Femur (tissue), 1 donor: Measurements from ENCODE around the gene PLCD1.
"Not testable (repeated sequence)": the region's sequence is repeated elsewhere in the genome, so short reads cannot be mapped to it uniquely, and the experiment has no call there.

ENCODE experiments used
- DNase-seq: peaks from one replicate; pipeline ENCODE4 v3.0.0-alpha.2; 2017

Gene PLCD1

DNA sequence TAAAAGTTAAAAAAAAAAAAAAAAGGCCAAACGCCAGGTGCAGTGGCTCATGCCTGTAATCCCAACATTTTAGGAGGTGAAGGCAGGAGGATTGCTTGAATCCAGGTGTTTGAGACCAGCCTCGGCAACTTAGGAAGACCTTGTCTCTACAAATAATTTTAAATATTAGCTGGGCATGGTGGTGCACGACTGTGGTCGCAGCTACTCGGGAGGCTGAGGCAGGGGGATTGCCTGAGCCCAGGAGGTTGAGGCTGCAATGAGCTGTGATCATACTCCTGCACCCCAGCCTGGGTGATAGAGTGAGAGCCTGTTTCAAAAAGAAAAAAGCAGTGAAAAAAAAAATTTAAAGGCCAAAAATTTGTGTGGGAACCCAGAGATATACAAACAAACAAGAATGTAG lies 6.8 kb upstream of the PLCD1 start:
- no peak for DNase-seq

DNA sequence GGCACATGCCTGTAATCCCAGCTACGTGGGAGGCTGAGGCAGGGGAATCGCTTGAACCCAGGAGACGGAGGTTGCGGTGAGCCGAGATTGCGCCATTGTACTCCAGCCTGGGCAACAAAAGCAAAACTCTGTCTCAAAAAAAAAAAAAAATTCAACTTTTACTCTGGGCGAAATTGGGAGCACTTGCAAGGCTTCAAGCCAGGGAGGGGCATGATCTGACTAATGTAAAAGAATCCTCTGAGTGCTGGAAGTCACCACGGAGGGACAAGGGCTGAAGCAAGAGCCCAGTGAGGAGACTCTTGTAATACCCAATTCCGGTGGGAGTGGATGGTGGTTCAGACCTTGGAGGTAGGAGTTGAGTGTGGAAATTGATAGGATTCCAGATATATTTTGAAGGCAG lies 4.9 kb upstream of the PLCD1 start:
- DNase-seq = not testable (repeated sequence)

DNA sequence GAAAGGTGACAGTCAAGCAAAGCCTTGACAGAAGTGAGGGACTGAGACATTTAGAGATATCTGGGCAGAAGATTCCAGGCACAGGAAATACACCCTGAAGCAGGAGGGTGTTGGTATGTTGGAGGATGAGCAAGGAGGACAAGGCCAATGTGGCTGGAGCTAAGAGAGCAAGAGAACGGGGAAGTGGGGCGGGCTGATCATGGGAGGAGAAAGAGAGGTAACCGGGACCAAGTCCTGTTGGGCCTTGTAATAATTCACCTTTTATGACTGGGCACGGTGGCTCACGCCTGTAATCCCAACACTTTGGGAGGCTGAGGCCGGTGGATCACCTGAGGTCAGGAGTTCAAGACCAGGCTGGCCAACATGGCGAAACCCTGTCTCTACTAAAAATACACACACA lies 4.1 kb upstream of the PLCD1 start:
- DNase-seq = not testable (repeated sequence)

DNA sequence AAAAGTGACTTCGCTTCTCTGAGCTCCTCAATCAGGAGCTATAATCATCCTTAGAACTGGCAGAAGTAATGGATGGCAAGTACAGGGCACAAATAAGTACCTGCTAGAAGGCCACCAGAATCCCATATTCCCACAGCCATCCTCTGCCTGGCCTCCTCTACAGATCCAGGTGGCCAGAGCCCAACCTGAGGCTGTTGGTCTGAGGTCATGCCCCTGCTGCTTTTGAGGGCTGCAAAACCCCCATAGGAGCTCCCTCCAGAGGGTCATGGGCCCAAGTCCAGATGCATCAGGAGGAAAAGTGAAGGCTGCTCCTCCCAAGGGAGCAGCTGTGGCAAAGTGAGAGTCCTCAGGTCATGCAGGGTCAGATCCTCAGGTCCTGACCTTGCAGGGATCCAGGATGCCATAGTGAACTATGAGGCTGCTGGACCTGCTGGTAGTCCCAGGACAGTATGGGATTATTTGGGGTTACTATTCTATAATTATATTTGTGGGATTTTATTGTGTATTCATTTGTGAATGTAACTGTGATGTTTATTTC lies 3.0 kb upstream of the PLCD1 start:
- DNase-seq = no peak

DNA sequence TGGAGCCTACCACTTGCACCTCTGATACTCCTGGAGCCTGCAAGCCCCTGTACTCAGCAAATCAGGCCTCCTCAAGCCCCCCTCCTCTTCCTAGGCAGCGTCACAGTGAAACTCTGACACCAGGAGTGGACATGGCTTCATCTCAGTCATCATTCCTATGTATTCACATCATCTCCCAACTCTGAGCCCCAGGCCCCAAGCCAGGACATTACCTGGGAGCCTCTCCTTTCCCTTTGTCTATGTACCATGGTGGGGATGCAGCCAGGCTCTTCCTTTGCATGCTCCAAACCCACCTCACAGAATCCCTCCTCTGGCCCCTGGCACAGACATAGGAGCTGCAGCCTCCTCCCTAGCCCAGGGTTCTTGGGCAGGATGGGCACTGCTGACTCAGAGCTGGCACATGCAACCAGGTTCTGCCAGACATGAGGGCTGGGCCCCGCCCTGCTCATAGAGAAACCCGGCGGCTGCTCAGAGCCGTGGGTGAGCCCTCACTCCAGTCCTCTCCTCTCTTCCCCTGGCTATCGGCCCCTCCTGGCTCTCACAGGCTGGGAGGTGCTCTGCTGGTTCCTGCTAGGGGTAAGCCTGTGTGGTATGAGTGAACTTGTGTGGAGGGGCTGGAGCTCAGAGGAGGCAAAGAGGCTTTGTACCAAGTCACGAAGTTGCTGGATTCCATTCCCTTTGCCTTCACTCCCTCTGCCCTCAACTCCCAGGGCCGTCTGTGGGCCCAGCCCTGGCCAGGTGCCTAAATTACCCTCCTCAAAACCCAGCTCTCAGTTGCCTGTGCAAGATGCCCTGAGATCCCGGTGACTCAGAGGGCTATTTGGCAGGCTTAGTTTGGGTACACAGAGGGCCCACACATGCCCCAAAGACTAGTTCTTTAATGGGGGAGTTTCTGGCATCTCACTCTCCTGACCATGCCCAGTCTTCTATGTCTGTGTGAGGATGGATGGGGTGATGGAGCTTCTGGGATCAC lies 1.9 kb upstream of the PLCD1 start:
- peak; percentile 73 for DNase-seq

DNA sequence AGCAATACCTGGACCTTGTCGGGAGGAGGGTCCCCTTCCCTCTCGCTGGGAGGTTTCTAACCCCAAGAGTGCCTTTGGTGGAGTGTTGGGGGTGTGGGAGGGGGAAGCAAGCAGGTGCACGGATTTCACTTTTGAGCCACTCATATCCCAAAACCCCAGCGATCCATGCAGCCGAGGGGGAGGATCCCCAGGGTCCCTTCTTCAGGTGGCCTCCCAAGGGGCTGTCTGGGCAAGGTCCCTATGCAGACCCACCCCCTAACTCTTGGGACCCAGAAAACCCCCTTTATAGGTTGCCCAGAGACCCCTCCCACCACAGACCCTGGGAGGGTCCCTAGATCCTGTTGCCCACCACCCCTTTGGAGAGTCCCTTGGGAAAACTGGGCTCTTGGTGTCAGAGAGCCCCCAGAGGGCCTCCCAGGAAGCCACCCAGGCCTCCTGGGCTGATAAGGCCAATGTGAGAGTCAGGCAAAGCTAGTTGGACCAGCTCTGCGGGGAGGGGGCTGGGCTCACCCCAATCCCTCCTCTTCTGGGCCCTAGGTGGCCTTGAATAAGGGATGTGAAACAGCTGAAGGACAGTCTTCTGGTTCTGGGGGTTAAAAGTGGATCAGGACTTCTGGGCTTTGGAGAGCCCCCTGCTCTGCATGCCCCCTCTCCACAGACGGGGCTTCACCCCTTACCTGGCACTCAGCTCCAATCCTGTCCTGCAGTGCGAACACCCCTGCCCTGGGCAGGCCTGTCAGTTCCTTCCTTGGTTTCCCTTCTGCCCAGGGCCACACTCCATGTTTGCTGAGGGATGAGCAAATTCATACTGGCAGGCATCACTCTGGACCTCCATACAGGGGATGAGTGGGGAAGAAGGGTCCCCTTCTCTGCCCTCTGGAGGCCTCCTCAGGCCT lies 932 bp upstream of the PLCD1 start:
- no peak for DNase-seq

DNA sequence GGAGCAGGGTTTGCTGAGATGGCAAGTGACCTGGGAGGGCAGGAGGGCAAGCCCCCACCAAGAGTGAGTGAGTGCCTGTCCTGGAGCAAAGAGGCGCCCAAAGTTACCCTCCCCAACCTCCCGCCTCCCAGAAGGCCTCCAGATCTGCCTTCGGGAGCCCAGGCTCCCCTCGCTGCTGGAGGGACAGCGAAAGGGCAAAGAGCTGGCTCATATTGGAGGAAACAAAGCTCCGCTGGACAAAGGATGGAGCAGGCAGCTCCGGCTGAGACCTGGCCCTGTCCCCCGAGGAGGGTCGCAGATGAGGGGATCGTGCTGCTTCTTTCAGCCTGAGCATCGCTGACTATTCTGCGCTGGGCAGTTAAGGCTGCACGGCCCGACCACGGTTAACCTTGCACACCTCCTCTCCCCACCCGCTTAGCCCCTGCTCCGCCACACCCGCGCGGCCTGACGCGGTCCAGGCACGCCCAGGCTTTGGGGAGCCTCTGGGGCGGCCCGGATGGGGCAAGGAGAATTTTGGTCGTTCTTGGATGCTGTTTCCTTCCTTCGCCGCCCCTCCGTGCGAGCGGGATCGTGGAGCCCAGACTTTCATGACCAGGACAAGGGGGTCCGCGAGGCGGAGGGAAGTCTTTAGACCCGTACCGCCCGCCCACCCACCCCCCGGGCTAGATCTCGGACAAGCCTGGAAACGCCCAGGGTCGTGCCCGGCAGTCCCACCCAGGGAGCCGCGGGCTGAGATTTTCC lies 651 bp downstream of the PLCD1 start:
- DNase-seq = no peak

DNA sequence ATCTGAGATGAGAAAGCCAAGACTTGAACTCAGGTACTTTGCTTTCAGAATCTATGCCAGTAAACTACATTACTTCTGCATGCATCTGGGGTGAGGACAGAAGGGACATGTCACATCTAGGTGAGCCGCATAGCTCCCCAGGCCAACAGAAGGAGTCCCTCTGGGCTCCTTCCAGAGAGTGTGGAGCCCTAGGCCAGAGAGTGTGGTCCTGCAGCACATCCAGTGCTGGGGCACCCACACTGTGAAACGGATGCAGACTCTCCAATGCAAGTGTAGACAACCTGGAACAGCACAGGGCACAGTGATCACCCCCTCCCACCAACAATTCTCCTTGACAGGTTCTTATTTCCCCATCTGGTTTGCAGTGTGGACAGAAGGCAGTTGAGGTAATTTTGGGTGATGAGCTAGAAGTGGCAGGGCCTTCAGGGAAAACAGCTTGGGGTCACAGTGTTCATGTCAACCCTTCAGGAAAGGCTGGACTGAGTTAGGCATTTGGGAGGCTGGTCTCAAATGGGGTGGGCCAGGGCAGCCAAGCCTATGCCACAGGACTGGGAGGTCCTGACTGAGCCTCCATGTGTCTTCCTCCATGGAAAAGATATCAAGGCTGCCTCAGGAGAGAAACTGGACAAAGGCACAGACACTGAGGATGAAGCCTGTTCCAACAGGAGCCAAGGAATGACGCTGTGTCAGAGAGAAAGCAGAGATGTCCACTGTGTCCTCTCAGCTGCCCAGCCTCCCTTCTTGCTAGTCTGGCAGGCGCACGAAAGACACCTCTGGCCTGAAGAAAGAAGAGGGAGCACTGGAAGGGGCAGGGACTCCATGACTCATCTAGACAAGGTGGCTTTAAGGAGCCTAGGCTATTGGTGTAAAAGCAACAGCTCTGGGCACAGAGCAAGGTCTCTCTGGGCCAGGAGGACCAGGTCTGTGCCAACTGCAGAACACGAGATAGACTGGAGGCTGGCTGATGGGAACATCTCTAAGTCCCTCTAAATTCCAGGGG lies 1.7 kb downstream of the PLCD1 start:
- DNase-seq = no peak

DNA sequence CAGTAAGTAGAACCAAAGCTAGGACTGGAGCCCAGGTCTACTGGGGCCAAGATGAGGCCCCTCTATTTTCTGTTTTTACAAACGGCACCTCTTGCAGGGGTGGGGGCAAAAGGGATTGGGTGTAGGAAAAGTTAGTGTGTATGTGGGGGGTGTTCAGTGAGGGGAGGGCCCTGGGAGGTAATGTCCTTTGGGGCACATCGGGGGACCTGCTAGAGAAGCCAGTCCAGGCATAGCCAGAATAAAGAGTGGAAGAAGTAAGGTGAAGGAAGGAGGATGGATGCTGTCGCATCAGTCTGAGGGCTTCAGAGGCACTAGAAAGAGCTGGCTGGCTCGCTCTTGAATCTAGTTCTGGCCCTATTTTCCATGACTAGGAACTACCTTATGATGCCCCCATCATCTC lies 2.6 kb downstream of the PLCD1 start:
- DNase-seq = no peak

DNA sequence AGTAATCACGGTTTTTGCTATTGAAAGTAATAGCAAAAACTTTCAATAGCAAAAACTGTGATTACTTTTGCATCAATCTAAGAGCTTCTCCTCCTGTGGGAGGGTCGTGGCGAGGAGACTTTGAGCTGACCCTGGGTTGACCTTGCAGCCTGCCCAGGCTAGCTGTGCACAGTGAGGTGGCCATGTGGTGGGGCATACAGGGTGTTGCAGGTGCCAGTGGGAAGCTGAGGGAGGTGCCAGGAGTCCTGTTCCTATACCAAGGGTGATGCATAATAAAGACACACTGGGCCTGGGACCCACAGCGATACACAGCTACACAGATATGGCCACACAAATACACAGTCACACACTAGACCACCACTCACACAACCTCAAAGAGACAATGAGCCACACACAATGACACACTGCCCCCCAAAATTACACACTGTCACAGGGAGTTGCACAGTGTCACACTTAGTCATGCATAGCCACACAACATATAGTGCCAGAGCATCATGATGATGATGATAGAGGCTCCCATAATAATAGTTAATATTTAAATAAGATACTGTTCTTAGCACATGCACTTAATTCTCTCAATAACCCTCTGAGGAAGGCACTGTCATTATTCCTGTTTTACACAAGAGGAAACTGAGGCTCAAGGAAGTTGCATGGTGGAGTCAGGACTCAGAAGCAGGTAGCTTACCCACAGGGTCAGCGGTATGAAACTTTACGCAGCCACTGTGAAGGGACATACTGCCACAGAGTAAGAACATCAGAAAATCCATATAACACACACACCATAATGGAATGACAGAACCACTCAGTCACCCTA lies 6.3 kb downstream of the PLCD1 start:
- no peak for DNase-seq

DNA sequence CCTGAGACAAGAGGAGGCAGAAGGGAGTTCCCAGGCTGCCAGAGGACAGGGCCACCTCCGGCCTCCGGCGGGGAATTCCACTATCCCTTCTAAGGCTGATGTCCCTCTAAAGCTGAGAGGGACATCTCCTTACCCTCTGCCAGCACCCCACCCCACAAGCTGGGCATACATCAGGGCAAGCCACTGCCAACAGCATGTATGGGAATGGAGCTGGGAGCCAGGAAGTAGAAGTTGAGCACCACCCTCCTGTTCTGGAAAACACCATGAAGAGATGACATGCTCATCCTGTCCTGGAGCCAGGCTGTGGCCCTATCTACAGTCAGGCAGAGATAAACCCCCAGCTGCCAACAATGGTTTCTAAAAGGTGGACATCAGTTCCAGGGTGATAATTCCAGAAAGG lies 7.1 kb downstream of the PLCD1 start:
- no peak for DNase-seq

DNA sequence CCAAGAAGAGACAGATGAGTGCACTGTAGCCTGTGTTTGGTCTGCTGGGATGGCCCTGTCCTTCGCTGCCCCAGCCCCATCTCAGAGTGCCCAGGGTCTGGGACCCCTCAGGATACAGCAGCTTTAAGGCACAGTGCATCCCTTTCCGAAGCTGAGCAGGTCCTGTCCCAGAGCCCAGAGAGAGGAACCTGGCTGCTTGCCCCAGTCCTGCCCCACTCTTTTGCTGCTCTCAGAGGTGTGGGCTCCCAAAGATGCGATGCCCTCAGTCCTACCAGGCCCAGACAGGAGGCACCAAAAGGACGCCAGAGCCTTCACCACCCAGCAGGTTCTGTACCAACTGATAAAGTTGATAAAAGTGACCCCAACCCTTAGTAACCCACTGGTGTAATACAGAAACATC lies 8.2 kb downstream of the PLCD1 start:
- no peak for DNase-seq

DNA sequence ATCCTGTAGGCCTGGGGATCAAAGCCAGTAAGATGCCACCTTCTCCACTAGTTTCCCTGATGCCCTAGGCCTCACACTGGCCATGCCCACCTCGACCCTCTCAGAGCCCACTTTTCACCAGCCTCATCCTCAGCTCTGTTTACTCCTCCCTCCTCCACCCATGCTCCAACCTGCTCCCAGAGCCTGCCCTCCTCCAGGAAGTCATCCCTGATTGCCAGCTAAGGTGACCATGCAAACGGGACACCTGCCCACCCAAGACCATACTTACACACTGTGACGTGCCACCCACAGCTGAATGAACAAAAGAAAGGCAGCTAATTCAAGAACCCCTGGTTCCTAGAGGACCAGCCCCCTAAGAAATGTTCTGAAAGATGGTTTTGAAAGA lies 9.1 kb downstream of the PLCD1 start:
- DNase-seq = no peak

DNA sequence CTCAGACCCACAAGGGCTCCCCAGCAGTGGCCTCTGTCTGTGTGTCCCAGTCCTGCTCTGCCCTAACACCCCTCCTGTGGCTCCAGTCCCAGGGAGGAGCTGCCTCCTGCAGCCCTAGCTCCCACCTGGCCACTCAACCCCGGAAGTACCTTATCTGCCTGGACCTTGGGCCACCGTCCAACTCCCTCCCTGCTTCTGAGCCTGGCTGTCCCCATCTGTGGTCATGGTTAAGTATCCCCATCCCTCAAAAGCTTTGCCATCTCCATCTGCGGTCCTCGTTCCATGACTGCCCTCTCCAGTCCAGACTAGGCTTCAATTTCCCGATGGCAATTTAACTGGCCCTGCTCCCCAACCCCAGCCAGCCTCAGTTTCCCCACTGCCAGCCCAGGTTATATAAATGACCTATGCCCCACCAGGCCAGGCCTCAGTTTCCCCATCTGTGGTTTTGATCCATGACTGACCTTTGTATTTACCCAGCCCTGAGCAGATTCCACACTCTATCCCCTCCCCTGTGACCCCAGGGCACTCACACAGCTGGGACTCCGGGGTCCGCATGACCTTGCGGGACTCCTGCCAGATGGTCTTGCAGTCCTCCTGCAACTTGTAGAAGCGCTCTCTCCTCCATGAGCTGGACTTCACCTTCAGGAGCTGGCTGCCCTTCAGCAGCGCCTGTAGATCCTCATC lies 9.6 kb downstream of the PLCD1 start:
- peak; percentile 24 for DNase-seq

DNA sequence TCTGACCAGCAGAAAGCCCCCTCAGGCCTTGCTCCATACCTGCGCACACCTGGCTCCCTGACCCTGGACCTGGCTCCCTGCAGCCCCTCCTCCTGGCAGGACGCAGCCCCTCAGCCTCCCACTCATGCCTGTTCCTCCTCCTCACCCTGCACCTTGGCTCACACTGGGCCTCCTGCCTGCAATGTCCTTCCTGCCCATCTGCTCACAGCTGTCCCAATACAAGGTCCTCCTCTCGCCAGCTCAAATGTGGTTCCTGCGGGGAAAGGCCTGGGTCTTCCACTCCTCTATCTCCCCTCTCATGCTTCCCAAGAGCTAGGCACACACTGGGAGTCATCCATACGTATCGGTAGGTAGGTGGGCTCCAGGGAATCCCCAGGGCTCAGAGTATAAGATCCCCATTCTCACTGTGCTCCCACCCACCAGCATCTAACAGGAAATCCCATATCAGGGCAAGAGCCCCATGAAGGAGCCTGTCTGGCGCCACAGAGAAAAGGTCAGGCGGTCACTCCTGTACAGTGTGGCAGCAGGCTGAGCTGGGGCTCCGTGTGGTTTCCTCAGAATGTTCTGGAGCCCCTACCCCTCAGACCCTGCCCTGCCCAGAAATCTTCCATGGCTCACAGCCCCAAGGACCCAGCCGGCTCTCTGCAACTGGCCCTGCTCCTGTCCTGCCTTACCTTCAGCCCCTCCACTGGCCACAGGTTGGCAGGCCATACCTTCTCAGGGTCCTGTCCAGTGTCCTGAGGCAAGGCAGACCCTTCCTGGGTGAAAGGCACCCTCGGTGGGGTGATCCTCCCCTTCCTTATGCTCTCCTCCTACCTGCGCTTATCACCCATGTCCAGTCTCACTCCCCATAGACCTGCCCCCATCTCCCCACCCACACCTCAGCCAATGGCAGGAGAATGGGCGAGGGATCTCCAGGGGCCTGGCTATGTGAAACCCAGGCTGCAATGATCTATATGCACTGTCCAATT lies 10.9 kb downstream of the PLCD1 start:
- DNase-seq = peak; percentile 29

DNA sequence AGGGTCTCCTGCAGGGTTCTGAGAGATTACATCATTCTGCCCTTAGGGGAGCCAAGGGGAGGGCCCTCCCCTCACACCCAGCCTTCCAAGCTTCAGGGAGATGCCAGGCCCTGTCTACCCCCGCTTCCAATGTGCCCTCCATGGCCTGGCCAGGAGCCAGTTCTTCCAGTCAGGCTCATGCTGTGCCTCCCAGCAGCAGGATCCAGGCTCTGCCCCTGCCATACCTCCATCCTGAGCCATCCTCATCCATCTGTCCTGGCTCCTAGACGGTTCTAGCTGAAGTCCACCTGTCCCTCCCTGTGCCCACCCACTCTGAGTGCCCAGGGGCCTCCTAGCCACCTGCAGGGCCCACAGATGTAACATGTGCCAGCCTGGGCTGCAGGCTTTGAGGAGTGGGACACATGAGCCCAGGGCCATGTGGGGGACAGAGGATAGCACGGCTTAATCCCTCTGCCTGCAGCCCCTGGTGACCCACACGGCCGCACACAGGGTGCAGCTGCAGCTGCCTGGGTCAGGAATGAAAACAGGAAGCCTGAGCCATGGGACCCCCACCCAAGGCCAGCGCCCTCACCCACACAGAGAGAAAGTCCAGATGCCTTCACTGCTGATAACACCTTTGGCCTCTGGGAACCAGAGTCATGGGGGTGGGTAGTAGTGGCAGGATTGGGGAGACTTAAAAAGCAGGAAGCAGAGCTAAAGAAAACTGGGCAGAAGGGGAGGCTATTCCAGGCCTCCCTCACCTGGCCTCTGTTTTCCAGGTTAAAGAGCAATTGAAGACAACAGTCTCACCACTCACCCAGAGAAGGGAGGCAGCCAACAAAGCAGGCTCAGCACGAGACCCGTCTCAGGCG lies 11.8 kb downstream of the PLCD1 start:
- no peak for DNase-seq

DNA sequence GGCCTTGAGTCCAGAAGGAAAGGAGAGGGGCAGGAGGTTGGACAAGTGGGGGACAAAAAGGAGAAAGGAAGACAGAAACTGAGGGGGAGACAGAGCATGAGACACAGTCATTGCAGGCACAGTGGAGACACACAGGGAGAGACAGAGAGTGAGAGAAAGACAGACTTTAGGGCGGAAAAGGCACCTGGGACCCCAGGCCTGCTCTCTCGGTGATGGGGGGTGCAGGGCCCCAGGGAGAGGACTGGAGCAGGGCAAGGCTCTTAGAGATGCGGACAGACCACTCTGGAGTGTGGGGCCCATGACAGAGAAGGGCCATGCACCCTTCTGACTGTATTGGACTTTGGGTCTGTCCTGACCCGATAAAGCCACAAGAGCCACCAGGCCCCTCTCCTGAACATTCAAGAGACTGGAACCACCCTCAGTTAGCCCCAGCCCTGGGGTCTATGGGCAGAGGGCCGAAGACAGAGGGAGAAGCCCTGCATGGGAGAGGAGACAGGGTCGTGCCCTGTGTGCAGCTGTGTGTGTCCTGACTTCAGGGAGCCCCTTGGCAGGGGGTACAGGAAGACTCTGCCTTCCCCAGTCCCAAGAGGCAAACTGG lies 12.5 kb downstream of the PLCD1 start:
- DNase-seq = no peak
